Activated CD4-positive, alpha-beta T cell treated with anti-CD3 and anti-CD28 coated beads, Interleukin-2, amount 50 U/mL, for 4 hours (primary cell): ENCODE measurements around the gene NDUFS8.

Source experiments
- DNase-seq, 2 experiments: peaks; one replicate each; pipeline ENCODE4 v3.0.0-alpha.2; 2020

NDUFS8 gene

GRCh38 chr11:68038226-68038717 is 7.8 kb downstream of the NDUFS8 start:
- DNase-seq = no peak

- peak; percentile 28 to 35 for DNase-seq
These were observed 8.4 kb downstream of the NDUFS8 start, which contains the start of gene TCIRG1 for GRCh38 chr11:68038718-68039525. TCIRG1 (plus strand) TSS chr11:68039025; CDS start chr11:68041272, 2,247 bp downstream.

GRCh38 chr11:68039526-68040086 is 9.1 kb downstream of the NDUFS8 start:
- DNase-seq = no peak

- peak in 1 of 2 experiments; percentile 31 for DNase-seq
These were observed 9.8 kb downstream of the NDUFS8 start for GRCh38 chr11:68040101-68040956.

GRCh38 chr11:68040957-68041591 is 10.6 kb downstream of the NDUFS8 start:
- DNase-seq = no peak

- no peak for DNase-seq
These were observed 11.2 kb downstream of the NDUFS8 start for GRCh38 chr11:68041617-68042218.

GRCh38 chr11:68042219-68043028 is 11.9 kb downstream of the NDUFS8 start:
- DNase-seq = no peak

- DNase-seq = no peak
These were observed 12.5 kb downstream of the NDUFS8 start for GRCh38 chr11:68043029-68043348.

GRCh38 chr11:68043349-68044144 is 13.1 kb downstream of the NDUFS8 start:
- no peak for DNase-seq

GRCh38 chr11:68044145-68044813 is 13.8 kb downstream of the NDUFS8 start:
- no peak for DNase-seq

- no peak for DNase-seq
These were observed 14.4 kb downstream of the NDUFS8 start for GRCh38 chr11:68044898-68045351.

- DNase-seq = no peak
These were observed 17.2 kb downstream of the NDUFS8 start for GRCh38 chr11:68047437-68048290.

GRCh38 chr11:68048681-68049508 is 18.4 kb downstream of the NDUFS8 start:
- DNase-seq = no peak

GRCh38 chr11:68049509-68050370 is 19.3 kb downstream of the NDUFS8 start:
- DNase-seq = no peak

- no peak for DNase-seq
These were observed 19.9 kb downstream of the NDUFS8 start for GRCh38 chr11:68050371-68050841.

GRCh38 chr11:68051191-68052136 is 21.0 kb downstream of the NDUFS8 start:
- DNase-seq = no peak
